Measurements from ENCODE around the gene SLC13A4.
"Not testable (repeated sequence)": the region's sequence is repeated elsewhere in the genome, so short reads cannot be mapped to it uniquely, and the experiment has no call there.

DNA sequence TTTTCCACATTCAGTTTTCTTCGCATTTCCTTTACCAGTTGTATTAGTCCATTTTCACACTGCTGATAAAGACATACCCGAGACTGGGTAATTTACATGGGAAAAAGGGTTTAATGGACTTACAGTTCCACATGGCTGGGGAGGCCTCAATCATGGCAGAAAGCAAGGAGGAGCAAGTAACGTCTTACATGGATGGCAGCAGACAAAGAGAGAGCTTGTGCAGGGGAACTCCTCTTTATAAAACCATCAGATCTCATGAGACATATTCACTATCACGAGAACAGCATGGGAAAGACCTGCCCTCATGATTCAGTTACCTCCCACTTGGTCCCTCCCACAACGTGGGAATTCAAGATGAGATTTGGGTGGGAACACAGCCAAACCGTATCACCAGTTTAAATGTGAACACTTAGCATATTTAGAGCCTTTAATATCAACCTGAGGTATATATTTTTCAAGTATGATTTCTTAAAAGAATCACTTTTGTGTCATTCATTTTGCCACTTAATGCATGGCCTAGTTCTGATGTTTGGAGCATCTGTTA lies 59.1 kb downstream of the SLC13A4 start:
- TF ChIP-seq MAX (IDR thresholded peaks at IDR 0.05); YY1 (IDR thresholded peaks at IDR 0.05); RXRA (IDR thresholded peaks at IDR 0.05); CTCF (IDR thresholded peaks at IDR 0.05; ENCODE audit: low read depth, low read length, missing input control): not testable (repeated sequence)

Measured in liver (tissue), 3 donors.